WTC11 (cell line): Measurements from ENCODE around the gene L1TD1. TPM values are rescaled to one million over a fixed set of nuclear protein-coding genes. Genes with fewer than 3 reads are reported as not detected.

Experiments used
- AFF4 ChIP-seq: sonication (generic); formaldehyde crosslinking; IDR thresholded peaks from 2 replicates; pipeline ENCODE4 v1.8.1; 2023; ENCODE audit warnings: mild to moderate bottlenecking, missing genetic modification reagents, borderline replicate concordance
- CBFB ChIP-seq: sonication (generic); formaldehyde crosslinking; IDR thresholded peaks from 2 replicates; pipeline ENCODE4 v1.8.1; 2022; ENCODE audit warnings: mild to moderate bottlenecking, low read depth, missing genetic modification reagents
- CREB1 ChIP-seq: sonication (generic); formaldehyde crosslinking; IDR thresholded peaks from 2 replicates; pipeline ENCODE4 v1.8.0; 2023; ENCODE audit warnings: mild to moderate bottlenecking, missing genetic modification reagents
- E2F4 ChIP-seq: sonication (generic); formaldehyde crosslinking; IDR thresholded peaks from 2 replicates; pipeline ENCODE4 v1.8.1; 2022; ENCODE audit warnings: low read depth, mild to moderate bottlenecking, moderate library complexity, missing genetic modification reagents, borderline replicate concordance
- ESRRA ChIP-seq: sonication (generic); formaldehyde crosslinking; IDR thresholded peaks from 2 replicates; pipeline ENCODE4 v1.8.1; 2022; ENCODE audit warnings: mild to moderate bottlenecking, missing genetic modification reagents, borderline replicate concordance
- FOXJ3 ChIP-seq: sonication (generic); formaldehyde crosslinking; IDR thresholded peaks from 2 replicates; pipeline ENCODE4 v1.9.0; 2021; ENCODE audit warnings: missing genetic modification reagents, mild to moderate bottlenecking, borderline replicate concordance
- FOXK1 ChIP-seq: sonication (generic); formaldehyde crosslinking; IDR thresholded peaks from 2 replicates; pipeline ENCODE4 v1.8.0; 2022; ENCODE audit warnings: mild to moderate bottlenecking, moderate library complexity, missing genetic modification reagents
- IRF2 ChIP-seq: sonication (generic); formaldehyde crosslinking; IDR thresholded peaks from 2 replicates; pipeline ENCODE4 v1.8.0; 2022; ENCODE audit warnings: low read depth, missing genetic modification reagents, borderline replicate concordance
- MYBL2 ChIP-seq: sonication (generic); formaldehyde crosslinking; IDR thresholded peaks from 2 replicates; pipeline ENCODE4 v1.8.1; 2023; ENCODE audit warnings: mild to moderate bottlenecking, moderate library complexity, missing genetic modification reagents
- NR2C2 ChIP-seq: sonication (generic); formaldehyde crosslinking; IDR thresholded peaks from 2 replicates; pipeline ENCODE4 v1.8.0; 2022; ENCODE audit warnings: mild to moderate bottlenecking, missing genetic modification reagents
- SMAD4 ChIP-seq: sonication (generic); formaldehyde crosslinking; IDR thresholded peaks from 2 replicates; pipeline ENCODE4 v1.8.0; 2022; ENCODE audit warnings: mild to moderate bottlenecking, missing genetic modification reagents
- SP1 ChIP-seq: sonication (generic); formaldehyde crosslinking; conservative IDR thresholded peaks from 2 replicates; pipeline ENCODE4 v1.8.1; 2022; ENCODE audit warnings: missing genetic modification reagents
- TEAD1 ChIP-seq: sonication (generic); formaldehyde crosslinking; IDR thresholded peaks from 2 replicates; pipeline ENCODE4 v1.8.0; 2022; ENCODE audit warnings: mild to moderate bottlenecking, missing genetic modification reagents
- TP53 ChIP-seq: sonication (generic); formaldehyde crosslinking; IDR thresholded peaks from 2 replicates; pipeline ENCODE4 v1.8.1; 2023; ENCODE audit warnings: mild to moderate bottlenecking, missing genetic modification reagents
- USF2 ChIP-seq: sonication (generic); formaldehyde crosslinking; IDR thresholded peaks from 2 replicates; pipeline ENCODE4 v1.8.1; 2023; ENCODE audit warnings: mild to moderate bottlenecking, missing genetic modification reagents, moderate library complexity
- ZNF219 ChIP-seq: sonication (generic); formaldehyde crosslinking; IDR thresholded peaks from 2 replicates; pipeline ENCODE4 v1.8.0; 2023; ENCODE audit warnings: missing genetic modification reagents, mild to moderate bottlenecking, borderline replicate concordance
- ZNF317 ChIP-seq: sonication (generic); formaldehyde crosslinking; IDR thresholded peaks from 2 replicates; pipeline ENCODE4 v1.8.1; 2023; ENCODE audit warnings: low read depth, mild to moderate bottlenecking, moderate library complexity, missing genetic modification reagents, borderline replicate concordance
- ZNF416 ChIP-seq: fragments of 250-450 bp; sonication (Bioruptor Pico); IDR thresholded peaks from 2 replicates; pipeline ENCODE4 v1.9.0; 2021; ENCODE audit warnings: mild to moderate bottlenecking, inconsistent platforms
- ZNF423 ChIP-seq: fragments of 250-450 bp; sonication (Bioruptor Pico); IDR thresholded peaks from 2 replicates; pipeline ENCODE4 v2.1.2; 2022; ENCODE audit warnings: mild to moderate bottlenecking, moderate library complexity
- ZNF512 ChIP-seq: sonication (generic); formaldehyde crosslinking; IDR thresholded peaks from 2 replicates; pipeline ENCODE4 v1.8.1; 2022; ENCODE audit warnings: missing genetic modification reagents, borderline replicate concordance
- total RNA-seq: library from RNA; stranded (reverse); gene quantifications from 3 replicates; pipeline ENCODE4 v1.2.3, GENCODE V29; 2021
- TF ChIP-seq, protein P1 (sequence below): fragments of 250-450 bp; sonication (Bioruptor Pico); IDR thresholded peaks from 2 replicates; pipeline ENCODE4 v1.9.0; 2021; ENCODE audit warnings: mild to moderate bottlenecking
- TF ChIP-seq, protein P2 (sequence below): sonication (generic); formaldehyde crosslinking; IDR thresholded peaks from 2 replicates; pipeline ENCODE4 v1.8.1; 2022; ENCODE audit warnings: low read depth, missing genetic modification reagents, borderline replicate concordance
- TF ChIP-seq, protein P3 (sequence below): sonication (generic); formaldehyde crosslinking; IDR thresholded peaks from 2 replicates; pipeline ENCODE4 v1.8.1; 2023; ENCODE audit warnings: mild to moderate bottlenecking, missing genetic modification reagents
- TF ChIP-seq, protein P4 (sequence below): fragments of 250-450 bp; sonication (Bioruptor Pico); conservative IDR thresholded peaks from 2 replicates; pipeline ENCODE4 v1.9.0; 2021; ENCODE audit warnings: mild to moderate bottlenecking

Gene L1TD1
- total RNA-seq, 1 experiment from 2014 or later = 319 TPM

DNA sequence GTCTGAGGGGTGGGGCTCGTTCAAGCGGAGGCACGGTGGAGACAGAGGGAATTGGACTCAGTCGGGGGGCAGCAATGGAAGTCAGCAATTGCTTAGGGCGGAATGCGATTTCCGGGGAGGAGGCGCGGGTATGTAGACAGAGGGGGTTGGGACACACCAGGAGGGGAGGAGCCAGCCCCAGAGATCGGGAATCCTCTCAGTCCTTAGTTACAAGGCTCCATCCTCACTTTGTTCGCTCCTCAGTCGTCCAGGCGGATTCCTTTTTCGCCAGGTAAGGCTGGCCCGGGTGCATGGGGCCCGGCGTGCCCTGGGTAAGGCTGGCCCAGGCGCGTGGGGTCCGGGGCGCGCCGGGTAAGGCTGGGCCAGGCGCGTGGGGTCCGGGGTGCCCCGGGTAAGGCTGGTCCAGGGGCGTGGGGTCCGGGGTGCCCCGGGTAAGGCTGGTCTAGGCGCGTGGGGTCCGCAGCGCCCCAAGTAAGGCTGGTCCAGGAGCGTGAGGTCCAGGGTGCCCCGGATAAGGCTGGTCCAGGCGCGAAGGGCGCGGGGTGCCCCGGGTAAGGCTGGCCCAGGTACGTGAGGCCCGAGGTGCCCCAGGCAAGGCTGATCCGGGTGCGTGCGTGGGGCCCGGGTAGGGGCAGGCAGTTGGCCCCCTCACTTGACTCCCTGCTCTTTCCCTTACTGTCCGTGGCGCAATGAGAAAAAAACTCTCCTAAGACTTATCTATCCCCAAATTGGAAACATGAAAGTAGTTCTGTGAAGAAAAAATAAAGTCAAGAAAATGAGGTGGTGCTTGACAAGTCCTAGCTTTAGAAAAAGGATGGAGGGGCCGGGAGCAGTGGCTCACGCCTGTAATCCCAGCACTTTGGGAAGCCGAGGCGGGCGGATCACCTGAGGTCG, at the start of gene L1TD1 (continued):
- TF ChIP-seq FOXJ3 (no peak), USF2 (CRISPR knock-in tag) (no peak), SMAD4 (CRISPR knock-in tag) (peak; percentile 61; the same call in 1 of the 2 replicates), ESRRA (CRISPR knock-in tag) (peak; percentile 34; the same call in 1 of the 2 replicates), MYBL2 (CRISPR knock-in tag) (peak; percentile 65; the same call in 1 of the 2 replicates), ZNF423 (no peak), IRF2 (CRISPR knock-in tag) (0 out of 2 replicates have a peak, but pooled peaks have one; percentile 48), TEAD1 (CRISPR knock-in tag) (peak; percentile 95), CREB1 (CRISPR knock-in tag) (no peak), TP53 (peak; percentile 63), CBFB (CRISPR knock-in tag) (0 out of 2 replicates have a peak, but pooled peaks have one; percentile 24), SP1 (CRISPR knock-in tag) (no peak; the same call in 1 of the 2 replicates), ZNF416 (no peak), ZNF512 (CRISPR knock-in tag) (0 out of 2 replicates have a peak, but pooled peaks have one; percentile 46), NR2C2 (CRISPR knock-in tag) (no peak), E2F4 (CRISPR knock-in tag) (0 out of 2 replicates have a peak, but pooled peaks have one; percentile 55), ZNF317 (CRISPR knock-in tag) (peak; percentile 76), FOXK1 (CRISPR knock-in tag) (peak; percentile 26), AFF4 (CRISPR knock-in tag) (peak; percentile 91; the same call in 1 of the 2 replicates), ZNF219 (no peak)
- TF ChIP-seq, protein P1, sequence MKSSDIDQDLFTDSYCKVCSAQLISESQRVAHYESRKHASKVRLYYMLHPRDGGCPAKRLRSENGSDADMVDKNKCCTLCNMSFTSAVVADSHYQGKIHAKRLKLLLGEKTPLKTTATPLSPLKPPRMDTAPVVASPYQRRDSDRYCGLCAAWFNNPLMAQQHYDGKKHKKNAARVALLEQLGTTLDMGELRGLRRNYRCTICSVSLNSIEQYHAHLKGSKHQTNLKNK (CRISPR knock-in tag) = peak; percentile 70; the same call in 1 of the 2 replicates
- TF ChIP-seq, protein P2, sequence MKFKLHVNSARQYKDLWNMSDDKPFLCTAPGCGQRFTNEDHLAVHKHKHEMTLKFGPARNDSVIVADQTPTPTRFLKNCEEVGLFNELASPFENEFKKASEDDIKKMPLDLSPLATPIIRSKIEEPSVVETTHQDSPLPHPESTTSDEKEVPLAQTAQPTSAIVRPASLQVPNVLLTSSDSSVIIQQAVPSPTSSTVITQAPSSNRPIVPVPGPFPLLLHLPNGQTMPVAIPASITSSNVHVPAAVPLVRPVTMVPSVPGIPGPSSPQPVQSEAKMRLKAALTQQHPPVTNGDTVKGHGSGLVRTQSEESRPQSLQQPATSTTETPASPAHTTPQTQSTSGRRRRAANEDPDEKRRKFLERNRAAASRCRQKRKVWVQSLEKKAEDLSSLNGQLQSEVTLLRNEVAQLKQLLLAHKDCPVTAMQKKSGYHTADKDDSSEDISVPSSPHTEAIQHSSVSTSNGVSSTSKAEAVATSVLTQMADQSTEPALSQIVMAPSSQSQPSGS (CRISPR knock-in tag) = peak; percentile 39; the same call in 1 of the 2 replicates
- TF ChIP-seq, protein P3, sequence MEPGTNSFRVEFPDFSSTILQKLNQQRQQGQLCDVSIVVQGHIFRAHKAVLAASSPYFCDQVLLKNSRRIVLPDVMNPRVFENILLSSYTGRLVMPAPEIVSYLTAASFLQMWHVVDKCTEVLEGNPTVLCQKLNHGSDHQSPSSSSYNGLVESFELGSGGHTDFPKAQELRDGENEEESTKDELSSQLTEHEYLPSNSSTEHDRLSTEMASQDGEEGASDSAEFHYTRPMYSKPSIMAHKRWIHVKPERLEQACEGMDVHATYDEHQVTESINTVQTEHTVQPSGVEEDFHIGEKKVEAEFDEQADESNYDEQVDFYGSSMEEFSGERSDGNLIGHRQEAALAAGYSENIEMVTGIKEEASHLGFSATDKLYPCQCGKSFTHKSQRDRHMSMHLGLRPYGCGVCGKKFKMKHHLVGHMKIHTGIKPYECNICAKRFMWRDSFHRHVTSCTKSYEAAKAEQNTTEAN = no peak; the same call in 1 of the 2 replicates
- TF ChIP-seq, protein P4, sequence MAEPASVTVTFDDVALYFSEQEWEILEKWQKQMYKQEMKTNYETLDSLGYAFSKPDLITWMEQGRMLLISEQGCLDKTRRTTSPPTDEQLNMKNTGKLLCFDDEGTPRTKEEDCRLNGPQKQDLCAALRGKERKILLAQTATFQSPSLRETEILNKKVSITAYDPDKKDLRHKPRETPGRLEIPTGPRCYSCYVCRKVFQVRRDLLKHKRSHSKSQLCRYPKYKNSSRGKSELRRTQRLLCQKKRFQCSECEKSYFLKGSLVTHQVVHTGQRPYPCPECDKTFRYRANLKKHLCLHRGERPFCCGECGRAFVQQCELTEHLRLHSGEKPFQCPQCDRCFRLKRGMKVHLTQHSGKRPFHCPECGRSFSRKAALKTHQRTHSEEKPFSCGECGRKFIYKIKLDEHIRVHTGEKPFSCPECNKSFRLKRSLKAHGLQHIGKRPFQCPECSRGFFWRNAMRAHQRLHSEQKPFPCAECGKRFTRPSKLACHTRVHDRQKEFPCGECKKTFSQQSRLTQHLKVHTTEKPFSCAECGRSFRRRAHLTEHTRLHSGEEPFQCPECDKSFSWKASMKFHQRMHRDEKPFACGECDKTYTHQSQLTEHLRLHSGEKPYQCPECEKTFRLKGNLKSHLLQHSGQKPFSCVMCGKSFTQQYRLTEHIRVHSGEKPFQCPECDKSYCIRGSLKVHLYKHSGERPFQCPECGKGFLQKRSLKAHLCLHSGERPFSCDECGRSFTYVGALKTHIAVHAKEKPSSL (CRISPR knock-in tag) = no peak
